AG09319 (cell line): Measurements from ENCODE around the gene UNC13D.
A peak's percentile ranks its signal among the peaks of the same experiment; 100 is the strongest.
"Not testable (repeated sequence)": the region's sequence is repeated elsewhere in the genome, so short reads cannot be mapped to it uniquely, and the experiment has no call there.

Experiments
- DNase-seq: peaks from one replicate; pipeline ENCODE4 v3.0.0-alpha.2; 2010; ENCODE audit warnings: low read depth; ENCODE audit errors: extremely low read depth
- TF ChIP-seq, protein P1 (sequence below): IDR thresholded peaks from 2 replicates; pipeline ENCODE4 v1.5.1; 2011; ENCODE audit warnings: low read depth, mild to moderate bottlenecking, inconsistent platforms, low read length, moderate library complexity

The UNC13D gene

DNA sequence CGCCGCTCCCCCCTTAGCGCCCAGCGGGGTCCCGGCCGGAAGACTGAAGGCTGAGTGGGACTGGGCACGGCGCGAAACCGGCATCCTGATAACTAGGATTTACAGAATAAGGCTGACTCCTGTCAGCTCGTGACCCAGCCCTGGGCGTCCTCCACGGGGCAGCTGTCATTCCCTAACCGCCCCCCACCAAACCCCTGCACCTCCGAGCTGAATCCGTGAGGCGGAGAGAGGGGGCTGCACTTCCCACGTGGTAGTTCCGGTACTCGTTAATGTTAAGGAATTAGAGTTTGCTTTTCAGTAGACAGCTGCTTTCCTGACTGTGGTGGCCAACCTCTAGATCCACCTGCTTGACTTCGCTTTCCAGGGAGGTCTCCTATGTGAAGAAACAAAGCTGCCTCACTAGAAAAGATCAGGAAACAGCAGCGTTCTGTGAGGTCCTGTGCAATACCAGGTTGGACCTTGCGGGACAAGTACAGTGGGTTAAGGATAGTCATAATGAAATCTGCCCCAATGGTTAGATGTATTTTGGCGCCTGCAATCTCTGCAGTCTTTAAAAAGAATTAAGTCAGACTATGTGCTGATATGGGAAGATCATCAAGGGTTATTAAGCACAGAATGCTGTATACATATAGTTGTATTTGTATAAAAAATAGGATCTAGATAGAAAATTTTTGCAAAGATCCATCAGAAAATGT is 12.0 kb upstream of the UNC13D start:
- DNase-seq = no peak
- TF ChIP-seq, protein P1, sequence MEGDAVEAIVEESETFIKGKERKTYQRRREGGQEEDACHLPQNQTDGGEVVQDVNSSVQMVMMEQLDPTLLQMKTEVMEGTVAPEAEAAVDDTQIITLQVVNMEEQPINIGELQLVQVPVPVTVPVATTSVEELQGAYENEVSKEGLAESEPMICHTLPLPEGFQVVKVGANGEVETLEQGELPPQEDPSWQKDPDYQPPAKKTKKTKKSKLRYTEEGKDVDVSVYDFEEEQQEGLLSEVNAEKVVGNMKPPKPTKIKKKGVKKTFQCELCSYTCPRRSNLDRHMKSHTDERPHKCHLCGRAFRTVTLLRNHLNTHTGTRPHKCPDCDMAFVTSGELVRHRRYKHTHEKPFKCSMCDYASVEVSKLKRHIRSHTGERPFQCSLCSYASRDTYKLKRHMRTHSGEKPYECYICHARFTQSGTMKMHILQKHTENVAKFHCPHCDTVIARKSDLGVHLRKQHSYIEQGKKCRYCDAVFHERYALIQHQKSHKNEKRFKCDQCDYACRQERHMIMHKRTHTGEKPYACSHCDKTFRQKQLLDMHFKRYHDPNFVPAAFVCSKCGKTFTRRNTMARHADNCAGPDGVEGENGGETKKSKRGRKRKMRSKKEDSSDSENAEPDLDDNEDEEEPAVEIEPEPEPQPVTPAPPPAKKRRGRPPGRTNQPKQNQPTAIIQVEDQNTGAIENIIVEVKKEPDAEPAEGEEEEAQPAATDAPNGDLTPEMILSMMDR = no peak

DNA sequence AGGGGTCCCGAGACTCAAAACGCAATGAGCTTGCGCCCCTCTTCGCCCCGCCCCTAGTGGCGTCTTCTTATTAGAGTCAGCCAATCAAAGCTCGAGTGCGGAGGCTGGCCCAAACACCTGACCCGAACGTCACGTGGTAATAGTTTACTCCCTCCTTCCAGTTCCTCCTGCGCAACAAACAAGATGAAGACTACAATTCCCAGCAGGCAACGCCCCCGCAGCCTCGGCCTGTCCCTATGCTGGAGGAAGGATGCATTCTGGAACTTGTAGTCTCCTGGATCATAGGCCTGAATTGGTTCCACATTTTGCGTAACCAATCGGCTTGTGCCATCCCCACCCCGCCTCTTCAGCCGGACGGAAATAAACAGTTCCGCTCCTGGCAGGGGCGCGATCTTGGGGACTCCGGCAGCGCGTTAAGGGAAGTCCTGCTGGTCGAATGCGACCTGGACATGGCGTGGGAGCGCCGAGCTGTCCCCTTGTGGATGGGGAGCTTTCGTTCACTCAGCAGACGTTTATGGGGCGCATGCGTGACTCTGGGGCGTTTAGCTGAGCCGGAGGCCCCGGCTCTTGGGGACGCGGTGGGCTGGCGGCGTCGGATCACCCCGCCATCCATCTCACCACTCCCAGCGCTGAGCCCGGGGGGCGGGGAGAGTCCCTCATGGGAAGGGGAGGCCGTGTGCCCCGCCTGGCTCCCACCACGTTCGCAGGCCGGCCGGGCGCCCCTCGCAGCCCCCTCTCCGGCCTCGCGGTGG is 11.3 kb upstream of the UNC13D start, which contains the start of gene WBP2:
Gene WBP2 (minus strand): TSS at position 26 of the 752 bp plus-strand sequence. CDS start 38 bp downstream, outside the sequence.
- DNase-seq = peak; percentile 99
- TF ChIP-seq, protein P1 = peak; percentile 14

DNA sequence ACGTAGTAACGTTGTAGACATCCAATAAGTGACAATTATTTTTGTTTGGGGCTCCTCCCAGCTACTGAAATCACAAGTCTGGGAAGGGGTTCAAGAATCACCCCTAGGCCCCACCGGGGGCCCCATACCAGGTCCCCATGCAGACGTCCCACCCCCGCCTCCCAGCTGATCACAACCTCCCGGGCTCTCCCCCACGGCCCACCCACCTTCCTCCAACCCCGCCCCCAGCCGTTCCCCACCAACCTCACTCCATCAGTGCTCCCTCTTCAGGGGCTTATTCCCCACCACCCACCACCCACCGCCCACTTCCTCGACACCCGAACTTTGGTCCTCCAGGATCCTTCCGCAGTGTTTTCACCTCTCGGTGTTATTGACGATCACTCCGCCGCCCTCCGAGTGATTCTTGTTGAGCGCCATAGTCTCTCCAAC is 10.7 kb upstream of the UNC13D start:
- no peak for DNase-seq
- TF ChIP-seq, protein P1 = no peak; the same call in 1 of the 2 replicates

DNA sequence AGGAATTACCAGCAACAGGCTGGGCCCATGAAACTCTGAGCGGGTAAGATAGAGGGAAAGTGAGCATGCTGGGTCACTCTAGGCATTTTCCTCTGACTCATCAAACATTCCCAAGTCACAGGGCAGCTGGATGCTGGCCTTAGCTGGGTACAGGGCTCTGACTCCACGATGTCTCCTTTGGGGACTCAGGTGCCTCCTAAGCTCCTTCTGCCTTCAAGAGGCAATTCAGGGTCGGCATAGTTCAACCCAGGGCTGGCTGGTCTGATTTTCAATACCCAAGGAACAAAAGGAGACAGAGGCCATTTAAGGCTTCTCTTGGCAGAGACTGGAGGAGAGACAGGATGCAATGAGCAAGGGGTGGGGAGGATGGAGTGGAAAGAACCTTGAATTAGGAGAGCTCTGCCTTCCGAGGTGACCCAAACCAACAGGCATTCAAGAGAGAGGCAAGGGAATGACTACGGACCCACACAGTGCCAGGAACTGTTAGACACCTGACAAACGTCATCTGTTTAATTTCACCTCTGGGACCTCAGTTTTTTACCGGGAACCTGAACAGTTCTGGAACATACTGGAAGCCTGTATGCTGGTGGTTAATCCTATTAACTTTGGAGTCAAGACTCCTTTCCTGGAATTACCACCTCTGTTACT is 10.0 kb upstream of the UNC13D start:
- TF ChIP-seq, protein P1 = no peak
- no peak for DNase-seq

DNA sequence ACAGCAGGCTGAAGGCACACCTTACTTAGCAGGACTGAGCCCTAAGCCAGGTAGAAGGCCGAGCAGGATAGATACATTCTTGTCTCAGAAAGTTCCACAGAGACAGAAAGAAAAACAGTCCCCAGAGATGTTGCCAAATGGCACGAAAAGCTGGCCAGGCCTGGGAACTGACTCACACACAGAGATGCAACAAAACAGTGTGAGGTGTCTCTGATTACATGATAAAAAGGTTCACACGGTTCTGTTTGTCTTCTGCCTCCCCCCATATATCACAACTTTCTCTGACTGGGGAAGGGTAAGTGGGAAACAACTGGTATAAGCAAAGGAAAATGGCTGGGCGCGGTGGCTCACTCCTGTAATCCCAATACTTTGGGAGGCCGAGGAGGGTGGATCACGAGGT is 9.2 kb upstream of the UNC13D start:
- no peak for DNase-seq
- TF ChIP-seq, protein P1 = no peak

DNA sequence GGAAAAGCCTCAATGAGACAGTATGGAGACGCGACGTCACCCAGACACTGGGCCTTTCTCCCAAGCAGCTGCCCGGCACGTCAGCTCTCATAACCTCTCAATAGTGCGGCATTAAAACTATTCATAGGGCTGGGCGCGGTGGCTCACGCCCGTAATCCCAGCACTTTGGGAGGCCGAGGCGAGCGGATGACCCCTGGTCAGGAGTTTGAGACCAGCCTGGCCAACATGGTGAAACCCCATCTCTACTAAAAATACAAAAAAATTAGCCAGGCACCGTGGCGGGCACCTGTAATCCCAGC is 7.4 kb upstream of the UNC13D start:
- not testable (repeated sequence) for DNase-seq

DNA sequence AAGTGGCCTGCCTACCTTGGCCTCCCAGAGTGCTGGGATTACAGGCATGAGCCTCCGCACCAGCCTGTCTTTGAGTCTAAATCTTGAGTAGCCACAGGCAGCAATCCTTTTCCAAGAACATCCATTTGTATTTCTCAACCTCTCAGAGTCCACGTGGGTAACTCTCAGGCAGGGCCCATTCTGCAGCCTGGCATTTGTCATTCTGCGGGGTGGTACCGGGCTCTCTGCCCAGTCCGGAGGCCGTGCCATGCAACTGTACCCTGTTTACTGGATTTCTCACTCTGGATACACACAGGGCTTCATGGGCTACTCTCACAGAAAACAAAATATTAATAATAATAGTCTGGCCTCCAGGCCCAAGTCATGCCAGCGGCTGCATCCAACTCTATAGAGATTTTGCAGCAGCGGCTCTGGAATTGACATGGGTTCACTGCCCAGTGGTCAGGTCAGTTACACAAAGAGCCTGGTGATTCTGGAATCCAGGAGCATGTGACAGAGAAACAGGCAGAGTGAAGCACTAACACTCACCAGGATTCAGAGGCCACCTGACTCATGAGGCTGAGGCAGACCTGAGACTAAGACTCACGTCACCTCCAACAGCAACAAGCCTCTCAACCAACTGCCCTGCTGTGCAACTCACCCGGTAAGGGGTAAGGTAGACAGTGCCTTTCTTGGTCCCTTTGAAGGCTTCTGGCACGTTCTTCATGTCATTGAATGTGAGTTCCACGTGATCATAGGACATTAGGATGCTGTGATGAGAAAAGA is 6.9 kb upstream of the UNC13D start:
- no peak for DNase-seq
- TF ChIP-seq, protein P1 = no peak
